AG04449 (cell line): ENCODE measurements around the gene RASGEF1B.
A peak's percentile ranks its signal among the peaks of the same experiment; 100 is the strongest.

Experiments
- CTCF ChIA-PET: fragments of 350-600 bp; formaldehyde crosslinking; extraction: SDS; loops from one replicate; lab custom pipeline; 2021; ENCODE audit warnings: antibody characterized with exemption; lab: Yijun Ruan, JAX
- POLR2A ChIA-PET: fragments of 400-600, 350-600 bp; formaldehyde crosslinking; extraction: SDS; loops from one replicate; lab custom pipeline; 2020; ENCODE audit warnings: antibody characterized with exemption, inconsistent platforms; lab: Yijun Ruan, JAX
- DNase-seq: peaks from one replicate; pipeline ENCODE4 v3.0.0-alpha.2; 2010; ENCODE audit warnings: low read depth, low spot score
- H3K4me3 ChIP-seq: 2 replicates; pipeline ENCODE4 v1.5.1; 2011; ENCODE audit warnings: low read depth, mild to moderate bottlenecking, control low read depth, low read length
- TF ChIP-seq, protein P1 (sequence below): IDR thresholded peaks from one replicate; pipeline ENCODE4 v1.5.1; 2011; ENCODE audit warnings: mild to moderate bottlenecking, moderate library complexity, low read length, control low read depth, inconsistent platforms; ENCODE audit not compliant: insufficient read depth; ENCODE audit errors: missing control alignments

The RASGEF1B gene

DNA sequence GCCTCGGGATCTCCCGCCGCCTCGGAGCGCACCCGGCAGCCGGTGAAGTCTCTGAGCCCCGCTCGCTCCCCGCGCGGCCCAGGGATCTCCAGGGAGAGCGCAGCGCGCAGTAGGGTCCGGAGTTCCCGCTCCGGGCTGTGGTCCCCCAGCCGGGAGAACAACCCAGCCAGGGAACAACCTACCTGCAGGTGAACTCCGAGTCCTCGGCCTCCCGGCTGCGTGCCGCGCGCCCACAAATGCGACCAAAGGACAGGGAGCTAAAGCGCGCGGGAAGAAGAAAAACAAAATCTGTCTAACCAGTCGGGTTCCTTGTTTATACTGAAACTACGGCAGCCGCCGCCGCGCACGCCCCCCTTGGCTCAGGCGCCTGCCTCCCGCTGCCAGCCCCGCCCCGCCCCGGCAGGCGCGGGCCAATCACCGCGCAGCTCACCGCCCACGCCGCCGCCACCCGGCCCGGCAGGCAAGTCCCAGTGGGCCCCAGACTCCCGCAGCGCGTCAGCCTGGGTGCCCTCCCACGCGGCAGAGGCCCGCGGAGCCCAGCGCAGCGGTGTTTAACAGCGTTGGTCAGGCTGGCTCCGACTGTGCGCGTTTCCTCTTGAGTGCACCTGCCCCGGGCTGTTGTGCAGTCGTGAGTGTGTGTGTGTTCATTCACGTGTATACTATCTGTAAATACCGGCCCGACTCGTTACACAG lies at the start of gene RASGEF1B:
Gene RASGEF1B (minus strand): TSS at position 320 of the 693 bp plus-strand sequence. CDS start 12,399 bp downstream, outside the sequence.
- CTCF ChIA-PET = interaction anchor here (1.5 to 1.8 kb wide), 3 partner anchors 8 to 797 kb away, joined by 3 to 6 read pairs (median 4); no protein-coding TSS in a partner anchor
- DNase-seq = no peak
- TF ChIP-seq, protein P1, sequence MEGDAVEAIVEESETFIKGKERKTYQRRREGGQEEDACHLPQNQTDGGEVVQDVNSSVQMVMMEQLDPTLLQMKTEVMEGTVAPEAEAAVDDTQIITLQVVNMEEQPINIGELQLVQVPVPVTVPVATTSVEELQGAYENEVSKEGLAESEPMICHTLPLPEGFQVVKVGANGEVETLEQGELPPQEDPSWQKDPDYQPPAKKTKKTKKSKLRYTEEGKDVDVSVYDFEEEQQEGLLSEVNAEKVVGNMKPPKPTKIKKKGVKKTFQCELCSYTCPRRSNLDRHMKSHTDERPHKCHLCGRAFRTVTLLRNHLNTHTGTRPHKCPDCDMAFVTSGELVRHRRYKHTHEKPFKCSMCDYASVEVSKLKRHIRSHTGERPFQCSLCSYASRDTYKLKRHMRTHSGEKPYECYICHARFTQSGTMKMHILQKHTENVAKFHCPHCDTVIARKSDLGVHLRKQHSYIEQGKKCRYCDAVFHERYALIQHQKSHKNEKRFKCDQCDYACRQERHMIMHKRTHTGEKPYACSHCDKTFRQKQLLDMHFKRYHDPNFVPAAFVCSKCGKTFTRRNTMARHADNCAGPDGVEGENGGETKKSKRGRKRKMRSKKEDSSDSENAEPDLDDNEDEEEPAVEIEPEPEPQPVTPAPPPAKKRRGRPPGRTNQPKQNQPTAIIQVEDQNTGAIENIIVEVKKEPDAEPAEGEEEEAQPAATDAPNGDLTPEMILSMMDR = no peak
- H3K4me3 ChIP-seq = peak within 1 kb of the TSS; percentile 61
- POLR2A ChIA-PET = no interaction called here

DNA sequence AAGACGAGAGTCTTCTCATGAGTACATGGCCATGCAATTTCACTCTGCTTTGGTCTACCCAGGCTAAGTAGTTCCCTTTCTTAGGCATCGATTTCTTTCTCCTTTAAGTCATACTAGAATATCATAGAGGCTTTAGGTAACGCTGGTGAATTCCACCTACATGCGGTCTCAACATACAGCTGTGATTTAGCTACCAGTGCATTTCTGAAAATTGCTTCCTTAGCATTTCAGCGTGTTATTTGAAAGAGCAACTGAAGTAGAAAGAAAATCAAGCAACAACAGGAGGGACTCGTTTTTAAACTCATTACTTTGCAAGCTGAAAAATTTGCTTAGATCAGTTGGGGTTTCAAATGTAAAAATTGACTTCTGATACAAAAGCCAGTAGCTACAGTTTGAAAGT lies 48.1 kb upstream of the RASGEF1B start:
- TF ChIP-seq, protein P1 = no peak
- POLR2A ChIA-PET = no interaction called here
- DNase-seq = no peak
- CTCF ChIA-PET = no interaction called here
- H3K4me3 ChIP-seq = no peak overlapping the region

- POLR2A ChIA-PET = no interaction called here
- CTCF ChIA-PET = no interaction called here
- no peak for DNase-seq
- no peak overlapping the region for H3K4me3 ChIP-seq
- TF ChIP-seq, protein P1 = no peak
These were observed 47.7 kb upstream of the RASGEF1B start for GRCh38 chr4:81519427-81519773.

GRCh38 chr4:81518762-81519426 lies 47.2 kb upstream of the RASGEF1B start:
- POLR2A ChIA-PET = no interaction called here
- CTCF ChIA-PET = no interaction called here

GRCh38 chr4:81516241-81516640 lies 44.5 kb upstream of the RASGEF1B start:
- H3K4me3 ChIP-seq = no peak overlapping the region
- no peak for DNase-seq
- TF ChIP-seq, protein P1 = no peak
- ChIA-PET POLR2A (no interaction called here), CTCF (no interaction called here)

More at GRCh38 chr4:81518762-81519426, 47.2 kb upstream of the RASGEF1B start:
- no peak for DNase-seq
- TF ChIP-seq, protein P1 = no peak
- no peak overlapping the region for H3K4me3 ChIP-seq

- no peak for DNase-seq
- ChIA-PET POLR2A (no interaction called here), CTCF (no interaction called here)
- H3K4me3 ChIP-seq = no peak overlapping the region
- TF ChIP-seq, protein P1 = no peak
These were observed 41.2 kb upstream of the RASGEF1B start for GRCh38 chr4:81512757-81513501.
